Measurements from ENCODE around the gene HNRNPUL2. TPM values are rescaled to one million over a fixed set of nuclear protein-coding genes. Genes with fewer than 3 reads are reported as not detected.

HNRNPUL2 gene
- total RNA-seq (2021; fragmentation: NEBNext Ultra II Directional; extraction: Animal tissue kit (Norgen Biotek cat#: 25700)) (44.3 and 46.4 TPM in 2 replicates), polyA plus RNA-seq (2011; rRNA removed) (12.7 and 14.9 TPM in 2 replicates), polyA minus RNA-seq (2011; rRNA and poly(A)+ RNA removed) (14.5 and 15.9 TPM in 2 replicates)
- polyA plus RNA-seq (2011; cell fraction: cytosol; rRNA removed), result 19.3 TPM
- polyA plus RNA-seq (2011; cell fraction: nucleus; rRNA removed), result 11.2 TPM
- polyA plus RNA-seq (2012, experiment 1 of 2), result 43.1 to 48.6 TPM (median 46.3 TPM) in 4 replicates
- polyA plus RNA-seq (2012, experiment 2 of 2), result 10.2 TPM
- polyA plus RNA-seq (2013, experiment 1 of 2), result 26.9 TPM
- polyA plus RNA-seq (2013, experiment 2 of 2), result 26.0 TPM
- 17.6 TPM for polyA minus RNA-seq (2011; cell fraction: cytosol; rRNA and poly(A)+ RNA removed)
- 17.6 TPM for polyA minus RNA-seq (2011; cell fraction: nucleus; rRNA and poly(A)+ RNA removed)
- long read RNA-seq, experiment 1, full-length matches to known transcripts, result 2 of 36 reads
- long read RNA-seq, experiment 1, partial matches to known transcripts, result 5 of 36 reads
- long read RNA-seq, experiment 1, other reads (novel, unspliced or antisense), result 29 of 36 reads
- long read RNA-seq, experiment 2, partial matches to known transcripts, result 2 of 2 reads
- long read RNA-seq, experiment 2, other reads (novel, unspliced or antisense), result 0 of 2 reads

- 1% methylated on average over 38 of the region's 72 CpGs; no CpG with 5 or more reads in 1 of the 2 experiments for WGBS, 2 experiments (ENCODE audit: extremely low coverage in 1 of 2, insufficient coverage in 1 of 2, insufficient read length in 1 of 2, insufficient replicate concordance in 2 of 2, low coverage in 1 of 2, low lambda C conversion rate in 2 of 2, missing lambda C conversion rate in 1 of 2)
- H2BK120ac ChIP-seq (replicated peaks; ENCODE audit: low read depth, low read length), result peak within 1 kb of the TSS; percentile 82
- peak within 1 kb of the TSS; percentile 88 to 92 (median 92) for H3K9ac ChIP-seq (replicated peaks in 1 of 4; ENCODE audit: extremely low read depth in 1 of 4, low read depth in 3 of 4, low read length in 3 of 4)
- TF ChIP-seq SP2 (IDR thresholded peaks at IDR 0.05; ENCODE audit: low read length) (no peak), ATF3 (IDR thresholded peaks at IDR 0.05; ENCODE audit: insufficient read depth, low read depth, low read length) (no peak), RNF2 (IDR thresholded peaks at IDR 0.05; ENCODE audit: borderline replicate concordance, low read depth, low read length, missing control alignments, poor library complexity, severe bottlenecking) (no peak), KDM5A (IDR thresholded peaks at IDR 0.05; ENCODE audit: low read length) (no peak), HDAC6 (IDR thresholded peaks at IDR 0.05; ENCODE audit: low read depth, low read length) (no peak), CHD2 (IDR thresholded peaks at IDR 0.05; ENCODE audit: low read length) (0 out of 2 replicates have a peak, but pooled peaks have one; percentile 6), GABPA (IDR thresholded peaks at IDR 0.05; ENCODE audit: borderline replicate concordance, insufficient read depth, low read length) (no peak)
These were observed at the start of gene HNRNPUL2 for GRCh38 chr11:62727165-62727871. HNRNPUL2 (minus strand) TSS chr11:62727457; CDS start chr11:62727156, 301 bp downstream.

More at GRCh38 chr11:62727165-62727871, at the start of gene HNRNPUL2:
- Histone ChIP-seq H2BK20ac (ENCODE audit: low read length) (no peak within 1 kb of the TSS), H2BK15ac (ENCODE audit: low read length) (peak within 1 kb of the TSS; percentile 99; the same call in 1 of the 2 replicates), H2BK5ac (ENCODE audit: low read depth, low read length) (peak within 1 kb of the TSS; percentile 91), H3K79me2 (ENCODE audit: control insufficient read depth in 1 of 2, insufficient read depth in 2 of 2, low read length in 2 of 2) (peaks cover 18 to 71% of the 10 kb centered on the region in 2 experiments), H2AFZ (ENCODE audit: low read length) (peak within 1 kb of the TSS; percentile 60; the same call in 1 of the 2 replicates), H4K5ac (ENCODE audit: insufficient read length, low read depth, low read length) (peak within 1 kb of the TSS; percentile 97), H3K4me1 (replicated peaks in 1 of 4; ENCODE audit: control insufficient read depth in 3 of 4, insufficient read depth in 4 of 4, low read length in 3 of 4) (no peaks in the 10 kb centered on the region; a peak in 3 of 7 replicates), H3K9me3 (ENCODE audit: insufficient read depth in 2 of 2, low read depth in 1 of 2, low read length in 1 of 2) (no peaks in the 10 kb centered on the region), H3K27ac (ENCODE audit: low read depth, low read length) (peak within 1 kb of the TSS; percentile 92), H3K18ac (ENCODE audit: extremely low read depth, low read length) (peak within 1 kb of the TSS; percentile 99), H3K36me3 (ENCODE audit: control insufficient read depth in 2 of 4, insufficient read depth in 4 of 4, low read length in 3 of 4) (peaks cover 12 to 28% (median 16%) of the 10 kb centered on the region in 4 experiments), H3K4me2 (ENCODE audit: insufficient read depth in 1 of 2, low read depth in 2 of 2, low read length in 2 of 2) (peak within 1 kb of the TSS; percentile 85 to 93), H3K23me2 (ENCODE audit: low read depth, low read length) (peaks cover 16% of the 10 kb centered on the region), H3K56ac (replicated peaks; ENCODE audit: insufficient read length, low read depth, low read length) (peak within 1 kb of the TSS; percentile 95), H2AK5ac (ENCODE audit: low read depth, low read length) (no peak within 1 kb of the TSS), H4K20me1 (replicated peaks in 1 of 2; ENCODE audit: control insufficient read depth in 1 of 2, insufficient read depth in 2 of 2, low read length in 2 of 2) (peaks cover 12 to 17% of the 10 kb centered on the region in 2 experiments), H3K79me1 (ENCODE audit: low read depth, low read length) (0 out of 2 replicates have a peak, but pooled peaks cover 2% of the 10 kb centered on the region), H3K14ac (ENCODE audit: insufficient read length) (no peak within 1 kb of the TSS), H3K23ac (ENCODE audit: insufficient read length) (no peak within 1 kb of the TSS), H2BK12ac (ENCODE audit: low read depth, low read length) (0 out of 2 replicates have a peak within 1 kb of the TSS, but pooled peaks have one; percentile 10), H3K27me3 (replicated peaks in 1 of 4; ENCODE audit: control insufficient read depth in 3 of 4, extremely low read depth in 1 of 4, insufficient read depth in 3 of 4, low read length in 3 of 4) (no peaks in the 10 kb centered on the region), H3K4ac (replicated peaks; ENCODE audit: insufficient read length, low read depth, low read length) (peak within 1 kb of the TSS; percentile 80), H4K8ac (ENCODE audit: extremely low read depth, insufficient read depth, low read length) (peak within 1 kb of the TSS; percentile 91), H4K91ac (replicated peaks; ENCODE audit: insufficient read length, low read length) (peak within 1 kb of the TSS; percentile 96), H3K4me3 (ENCODE audit: extremely low read depth in 1 of 4, insufficient read depth in 2 of 4, low read depth in 3 of 4, low read length in 4 of 4) (peak within 1 kb of the TSS; percentile 87 to 98 (median 96))
- CTCF ChIA-PET (ENCODE audit: partially characterized antibody), result interaction anchor here (1.7 to 6.1 kb wide), 4 partner anchors 26 to 60 kb away, joined by 5 to 32 read pairs (median 7); partner anchors contain the start of genes TMEM179B and ZBTB3
- FAIRE-seq, result no peak
- DNase-seq (ENCODE audit: low read depth in 1 of 2, low spot score in 2 of 2), result peak; percentile 94 to 97
- POLR2A ChIA-PET (ENCODE audit: partially characterized antibody), result interaction anchor here (0.6 to 10.9 kb wide), 40 partner anchors 9 to 414 kb away, joined by 3 to 192 read pairs (median 5); partner anchors contain the start of genes BSCL2, C11orf98, CSKMT and EEF1G
